HS-5 (cell line): Measurements from ENCODE around the gene FILIP1.

ENCODE experiments used
- DNase-seq: peaks from one replicate; pipeline ENCODE4 v3.0.0-alpha.2; 2012; ENCODE audit warnings: low read depth

Gene FILIP1

GRCh38 chr6:75381877-75382633, 111.5 kb downstream of the FILIP1 start:
- DNase-seq: no peak

GRCh38 chr6:75379536-75379935, 114.1 kb downstream of the FILIP1 start:
- DNase-seq: no peak

- no peak for DNase-seq
Observed at GRCh38 chr6:75378101-75378500, 115.5 kb downstream of the FILIP1 start.

- no peak for DNase-seq
Observed at GRCh38 chr6:75377386-75377785, 116.2 kb downstream of the FILIP1 start.

- peak; percentile 37 for DNase-seq
Observed at GRCh38 chr6:75376347-75377024, 117.1 kb downstream of the FILIP1 start.

GRCh38 chr6:75374961-75375400, 118.6 kb downstream of the FILIP1 start:
- DNase-seq: no peak

GRCh38 chr6:75372884-75373283, 120.7 kb downstream of the FILIP1 start:
- DNase-seq: no peak

- DNase-seq: no peak
Observed at GRCh38 chr6:75370011-75370410, 123.6 kb downstream of the FILIP1 start.

- DNase-seq: no peak
Observed at GRCh38 chr6:75368864-75369402, 124.7 kb downstream of the FILIP1 start.

- DNase-seq: no peak
Observed at GRCh38 chr6:75368151-75368779, 125.3 kb downstream of the FILIP1 start.

- DNase-seq: no peak
Observed at GRCh38 chr6:75363304-75363703, 130.3 kb downstream of the FILIP1 start.

GRCh38 chr6:75353644-75354043, 140.0 kb downstream of the FILIP1 start:
- DNase-seq: no peak

GRCh38 chr6:75351570-75351969, 142.0 kb downstream of the FILIP1 start:
- no peak for DNase-seq

GRCh38 chr6:75350808-75351207, 142.8 kb downstream of the FILIP1 start:
- no peak for DNase-seq

GRCh38 chr6:75350156-75350555, 143.4 kb downstream of the FILIP1 start:
- no peak for DNase-seq

GRCh38 chr6:75349262-75349984, 144.2 kb downstream of the FILIP1 start:
- no peak for DNase-seq

GRCh38 chr6:75348882-75349261, 144.7 kb downstream of the FILIP1 start:
- no peak for DNase-seq

GRCh38 chr6:75347898-75348610, 145.5 kb downstream of the FILIP1 start:
- no peak for DNase-seq

GRCh38 chr6:75345413-75345812, 148.2 kb downstream of the FILIP1 start:
- no peak for DNase-seq

- DNase-seq: no peak
Observed at GRCh38 chr6:75344455-75344854, 149.1 kb downstream of the FILIP1 start.

- no peak for DNase-seq
Observed at GRCh38 chr6:75344021-75344420, 149.6 kb downstream of the FILIP1 start.
